Right lobe of liver (tissue), 4 donors: ENCODE results near the gene RASSF5.

Source experiments
- CTCF ChIP-seq, 4 donors: fragments of 200-600 bp in 3 of 4; fragments of 450-650 bp in 1 of 4; IDR thresholded peaks; one replicate each; pipeline versions ENCODE4 v1.5.1 to v1.8.0; 2016 to 2022; ENCODE audit warnings: antibody characterized with exemption in 4 of 4, mild to moderate bottlenecking in 2 of 4
- POLR2A ChIP-seq: fragments of 450-650 bp; IDR thresholded peaks from one replicate; pipeline ENCODE4 v1.6.1; 2017; ENCODE audit warnings: antibody characterized with exemption, mild to moderate bottlenecking
- donor health status: DM: no; HTN: no; CAD: no.
- donor health status: DM: no; HTN: no; CAD: no.
- donor health status: DM: no; HTN: yes; CAD: no.

DNA sequence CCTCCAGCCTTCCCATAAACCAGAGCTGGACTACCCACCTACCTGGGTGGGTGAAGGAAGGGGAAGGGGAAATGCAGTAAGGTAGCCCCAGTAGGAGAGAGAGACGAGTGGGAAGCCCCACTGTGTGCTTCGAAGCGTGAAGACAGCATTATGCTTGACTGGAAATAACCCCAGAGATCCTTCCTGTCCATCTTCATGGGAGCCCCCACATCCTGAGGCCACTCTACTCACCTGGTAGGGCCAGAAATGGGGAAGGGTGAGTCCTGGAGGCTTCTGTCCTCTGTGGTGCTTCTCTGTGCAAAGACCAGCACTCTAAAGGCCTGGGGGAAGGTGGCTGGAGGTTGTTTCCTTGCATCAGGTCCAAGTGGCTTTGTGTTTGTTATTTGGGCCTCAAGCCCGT lies 10.0 kb upstream of the RASSF5 start:
- TF ChIP-seq CTCF (IDR thresholded peaks at IDR 0.05): no peak
- TF ChIP-seq POLR2A: no peak
